Adrenal gland (tissue), 5 donors: Measurements from ENCODE around the gene CHMP2B.

Experiments
- POLR2A ChIP-seq, 2 donors: fragments of 450-650 bp; IDR thresholded peaks; one replicate each; pipeline ENCODE4 v1.6.1; 2017; ENCODE audit warnings: antibody characterized with exemption in 2 of 2, mild to moderate bottlenecking in 2 of 2, moderate library complexity in 1 of 2
- TF ChIP-seq, protein P1 (sequence below), 6 experiments: fragments of 450-650 bp in 4 of 6; fragments of 200-600 bp in 2 of 6; sonication (generic) in 1 of 6; IDR thresholded peaks; 1 replicate in 5 of 6; 2 replicates in 1 of 6; pipeline versions ENCODE4 v1.5.1 to v1.8.0; 2016 to 2021; ENCODE audit warnings: antibody characterized with exemption in 6 of 6, mild to moderate bottlenecking in 2 of 6, moderate library complexity in 1 of 6
- donor health status: DM: no; HTN: no; CAD: no.

DNA sequence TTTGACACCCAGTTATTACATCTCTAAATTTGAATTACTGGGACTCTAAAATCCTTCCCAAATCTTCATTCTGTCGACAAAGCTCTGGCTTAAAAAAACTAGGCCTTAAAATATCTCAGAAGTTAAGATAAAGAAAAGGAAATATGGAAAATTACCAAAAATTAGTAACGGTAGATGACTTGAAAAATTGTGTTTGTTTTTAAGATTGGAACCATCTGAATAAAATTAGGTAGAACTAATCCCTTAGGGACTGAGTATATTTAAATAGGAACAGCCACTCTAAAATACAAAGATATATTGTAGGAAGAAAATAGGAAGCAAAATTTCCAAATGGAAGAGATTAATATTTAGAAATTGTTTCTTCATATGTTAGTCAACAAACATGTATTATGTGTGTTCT lies 45.1 kb upstream of the CHMP2B start:
- TF ChIP-seq, protein P1, sequence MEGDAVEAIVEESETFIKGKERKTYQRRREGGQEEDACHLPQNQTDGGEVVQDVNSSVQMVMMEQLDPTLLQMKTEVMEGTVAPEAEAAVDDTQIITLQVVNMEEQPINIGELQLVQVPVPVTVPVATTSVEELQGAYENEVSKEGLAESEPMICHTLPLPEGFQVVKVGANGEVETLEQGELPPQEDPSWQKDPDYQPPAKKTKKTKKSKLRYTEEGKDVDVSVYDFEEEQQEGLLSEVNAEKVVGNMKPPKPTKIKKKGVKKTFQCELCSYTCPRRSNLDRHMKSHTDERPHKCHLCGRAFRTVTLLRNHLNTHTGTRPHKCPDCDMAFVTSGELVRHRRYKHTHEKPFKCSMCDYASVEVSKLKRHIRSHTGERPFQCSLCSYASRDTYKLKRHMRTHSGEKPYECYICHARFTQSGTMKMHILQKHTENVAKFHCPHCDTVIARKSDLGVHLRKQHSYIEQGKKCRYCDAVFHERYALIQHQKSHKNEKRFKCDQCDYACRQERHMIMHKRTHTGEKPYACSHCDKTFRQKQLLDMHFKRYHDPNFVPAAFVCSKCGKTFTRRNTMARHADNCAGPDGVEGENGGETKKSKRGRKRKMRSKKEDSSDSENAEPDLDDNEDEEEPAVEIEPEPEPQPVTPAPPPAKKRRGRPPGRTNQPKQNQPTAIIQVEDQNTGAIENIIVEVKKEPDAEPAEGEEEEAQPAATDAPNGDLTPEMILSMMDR (IDR thresholded peaks at IDR 0.05), result no peak
- no peak for TF ChIP-seq POLR2A (IDR thresholded peaks at IDR 0.05)
